Measurements from ENCODE around the gene RPP25.

DNA sequence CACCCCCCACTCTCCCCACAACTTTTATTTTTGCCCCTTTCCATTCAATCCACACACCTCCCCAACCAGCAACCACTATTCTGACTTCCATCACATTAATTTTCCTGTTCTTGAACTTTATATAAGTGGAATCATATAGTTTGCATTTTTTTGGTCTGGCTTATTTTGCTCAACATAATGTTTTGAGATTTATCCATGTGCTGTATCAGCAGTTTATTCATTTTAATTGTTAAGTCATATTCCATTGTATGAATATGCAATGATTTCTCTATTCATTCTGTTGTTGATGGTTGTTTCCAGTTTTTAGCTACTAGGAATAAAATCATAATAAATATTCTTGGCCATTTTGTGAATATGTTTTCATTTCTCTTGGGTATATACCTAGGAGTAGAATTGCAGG, 33.0 kb upstream of the RPP25 start:
- no peak for TF ChIP-seq CTCF (conservative IDR thresholded peaks at IDR 0.05 in 1 of 2, IDR thresholded peaks at IDR 0.05 in 1 of 2; ENCODE audit: low read depth in 1 of 2, low read length in 2 of 2)
- no peak for TF ChIP-seq EZH2 (IDR thresholded peaks at IDR 0.05; ENCODE audit: low read length, missing control alignments)
